ENCODE results near the gene TMEM132C. TPM values are rescaled to one million over a fixed set of nuclear protein-coding genes. Genes with fewer than 3 reads are reported as not detected.
A peak's percentile ranks its signal among the peaks of the same experiment; 100 is the strongest.

Gene TMEM132C
- total RNA-seq, 1 donor from 2014 or later: 3.9 TPM

DNA sequence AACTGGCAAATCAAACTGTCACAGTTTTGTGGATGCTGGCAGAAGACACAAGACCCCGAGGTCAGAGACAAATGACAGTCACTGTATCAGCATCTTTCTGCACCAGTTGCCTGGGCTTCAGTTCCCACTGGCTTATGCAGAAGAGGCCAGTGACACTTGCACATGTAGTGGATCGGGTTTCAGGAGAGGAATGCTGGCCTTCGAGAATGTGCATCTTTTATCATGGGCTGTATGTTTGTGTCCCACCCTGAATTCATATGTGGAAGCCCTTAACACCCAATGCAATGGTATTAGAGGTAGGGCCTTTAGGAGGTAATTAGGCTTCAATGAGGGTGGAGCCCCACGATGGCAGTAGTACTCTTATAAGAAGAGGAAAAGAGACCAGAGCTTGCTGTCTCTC, 405.9 kb downstream of the TMEM132C start:
- no peak overlapping the region for H3K27ac ChIP-seq
- no peaks in the 10 kb centered on the region for H3K79me2 ChIP-seq (ENCODE audit: low read depth)
- H3K9me3 Mint-ChIP-seq: no peaks in the 10 kb centered on the region
- no peaks in the 10 kb centered on the region for H3K27me3 Mint-ChIP-seq (ENCODE audit: insufficient read depth, low read depth)
- H3K27me3 ChIP-seq: no peaks in the 10 kb centered on the region
- no peak overlapping the region for H3K4me3 Mint-ChIP-seq
- H2AFZ ChIP-seq (replicated peaks): no peak overlapping the region
- H3F3A ChIP-seq (ENCODE audit: low read depth): no peaks in the 10 kb centered on the region
- DNase-seq (ENCODE audit: low spot score): peak; percentile 23
- H3K9ac ChIP-seq: no peak overlapping the region
- no peaks in the 10 kb centered on the region for H3K9me3 ChIP-seq (ENCODE audit: low read depth)
- peaks cover 5% of the 10 kb centered on the region for H3K4me1 Mint-ChIP-seq
- no peak for TF ChIP-seq EZH2 (IDR thresholded peaks at IDR 0.05)
- TF ChIP-seq, protein P1, sequence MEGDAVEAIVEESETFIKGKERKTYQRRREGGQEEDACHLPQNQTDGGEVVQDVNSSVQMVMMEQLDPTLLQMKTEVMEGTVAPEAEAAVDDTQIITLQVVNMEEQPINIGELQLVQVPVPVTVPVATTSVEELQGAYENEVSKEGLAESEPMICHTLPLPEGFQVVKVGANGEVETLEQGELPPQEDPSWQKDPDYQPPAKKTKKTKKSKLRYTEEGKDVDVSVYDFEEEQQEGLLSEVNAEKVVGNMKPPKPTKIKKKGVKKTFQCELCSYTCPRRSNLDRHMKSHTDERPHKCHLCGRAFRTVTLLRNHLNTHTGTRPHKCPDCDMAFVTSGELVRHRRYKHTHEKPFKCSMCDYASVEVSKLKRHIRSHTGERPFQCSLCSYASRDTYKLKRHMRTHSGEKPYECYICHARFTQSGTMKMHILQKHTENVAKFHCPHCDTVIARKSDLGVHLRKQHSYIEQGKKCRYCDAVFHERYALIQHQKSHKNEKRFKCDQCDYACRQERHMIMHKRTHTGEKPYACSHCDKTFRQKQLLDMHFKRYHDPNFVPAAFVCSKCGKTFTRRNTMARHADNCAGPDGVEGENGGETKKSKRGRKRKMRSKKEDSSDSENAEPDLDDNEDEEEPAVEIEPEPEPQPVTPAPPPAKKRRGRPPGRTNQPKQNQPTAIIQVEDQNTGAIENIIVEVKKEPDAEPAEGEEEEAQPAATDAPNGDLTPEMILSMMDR (IDR thresholded peaks at IDR 0.05): no peak
- H3K36me3 Mint-ChIP-seq: peaks cover 55% of the 10 kb centered on the region
- H3K4me3 ChIP-seq: no peak overlapping the region
- H3K4me1 ChIP-seq: no peaks in the 10 kb centered on the region
- H3K27ac Mint-ChIP-seq: no peak overlapping the region
- H3K36me3 ChIP-seq: no peaks in the 10 kb centered on the region
- no peak overlapping the region for H3K4me2 ChIP-seq
- H4K20me1 ChIP-seq (ENCODE audit: low read depth): no peaks in the 10 kb centered on the region

- Histone ChIP-seq H3K9ac (no peak overlapping the region), H3K27me3 (no peaks in the 10 kb centered on the region), H3K36me3 (no peaks in the 10 kb centered on the region), H3K79me2 (ENCODE audit: low read depth) (no peaks in the 10 kb centered on the region), H4K20me1 (ENCODE audit: low read depth) (no peaks in the 10 kb centered on the region), H3K27ac (no peak overlapping the region), H3K4me3 (no peak overlapping the region), H3K4me2 (no peak overlapping the region), H3K9me3 (ENCODE audit: low read depth) (no peaks in the 10 kb centered on the region), H3K4me1 (no peaks in the 10 kb centered on the region), H3F3A (ENCODE audit: low read depth) (no peaks in the 10 kb centered on the region), H2AFZ (replicated peaks) (no peak overlapping the region)
- H3K36me3 Mint-ChIP-seq: peaks cover 47% of the 10 kb centered on the region
- H3K4me3 Mint-ChIP-seq: no peak overlapping the region
- DNase-seq (ENCODE audit: low spot score): no peak
- no peaks in the 10 kb centered on the region for H3K27me3 Mint-ChIP-seq (ENCODE audit: insufficient read depth, low read depth)
- H3K27ac Mint-ChIP-seq: no peak overlapping the region
- H3K9me3 Mint-ChIP-seq: no peaks in the 10 kb centered on the region
- TF ChIP-seq EZH2 (IDR thresholded peaks at IDR 0.05) (no peak), EZH2phosphoT487 (IDR thresholded peaks at IDR 0.05) (no peak)
- TF ChIP-seq, protein P1 (IDR thresholded peaks at IDR 0.05): no peak
- H3K4me1 Mint-ChIP-seq: peaks cover 5% of the 10 kb centered on the region
These were observed 408.6 kb downstream of the TMEM132C start for GRCh38 chr12:128675576-128675975.

GRCh38 chr12:128680555-128680954, 413.6 kb downstream of the TMEM132C start:
- no peak for DNase-seq (ENCODE audit: low spot score)
- no peak overlapping the region for H3K4me3 ChIP-seq
- TF ChIP-seq, protein P1 (IDR thresholded peaks at IDR 0.05): no peak
- no peak for TF ChIP-seq EZH2 (IDR thresholded peaks at IDR 0.05)
- TF ChIP-seq EZH2phosphoT487 (IDR thresholded peaks at IDR 0.05): no peak
- no peaks in the 10 kb centered on the region for H3K79me2 ChIP-seq (ENCODE audit: low read depth)
- no peak overlapping the region for H3K27ac Mint-ChIP-seq
- H4K20me1 ChIP-seq (ENCODE audit: low read depth): no peaks in the 10 kb centered on the region
- no peak overlapping the region for H3K4me3 Mint-ChIP-seq
- no peaks in the 10 kb centered on the region for H3K4me1 ChIP-seq
- H3K27ac ChIP-seq: no peak overlapping the region
- H3K36me3 Mint-ChIP-seq: peaks cover 29% of the 10 kb centered on the region
- H3F3A ChIP-seq (ENCODE audit: low read depth): no peaks in the 10 kb centered on the region
- H2AFZ ChIP-seq (replicated peaks): no peak overlapping the region
- no peak overlapping the region for H3K9ac ChIP-seq
- no peaks in the 10 kb centered on the region for H3K36me3 ChIP-seq
- no peaks in the 10 kb centered on the region for H3K27me3 ChIP-seq
- H3K9me3 ChIP-seq (ENCODE audit: low read depth): no peaks in the 10 kb centered on the region
- no peak overlapping the region for H3K4me2 ChIP-seq
- H3K27me3 Mint-ChIP-seq (ENCODE audit: insufficient read depth, low read depth): peaks cover 2% of the 10 kb centered on the region
- peaks cover 3% of the 10 kb centered on the region for H3K4me1 Mint-ChIP-seq
- H3K9me3 Mint-ChIP-seq: no peaks in the 10 kb centered on the region
